ENCODE data around the gene RDH8.
A peak's percentile ranks its signal among the peaks of the same experiment; 100 is the strongest.

RDH8 gene, protein sequence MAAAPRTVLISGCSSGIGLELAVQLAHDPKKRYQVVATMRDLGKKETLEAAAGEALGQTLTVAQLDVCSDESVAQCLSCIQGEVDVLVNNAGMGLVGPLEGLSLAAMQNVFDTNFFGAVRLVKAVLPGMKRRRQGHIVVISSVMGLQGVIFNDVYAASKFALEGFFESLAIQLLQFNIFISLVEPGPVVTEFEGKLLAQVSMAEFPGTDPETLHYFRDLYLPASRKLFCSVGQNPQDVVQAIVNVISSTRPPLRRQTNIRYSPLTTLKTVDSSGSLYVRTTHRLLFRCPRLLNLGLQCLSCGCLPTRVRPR

DNA sequence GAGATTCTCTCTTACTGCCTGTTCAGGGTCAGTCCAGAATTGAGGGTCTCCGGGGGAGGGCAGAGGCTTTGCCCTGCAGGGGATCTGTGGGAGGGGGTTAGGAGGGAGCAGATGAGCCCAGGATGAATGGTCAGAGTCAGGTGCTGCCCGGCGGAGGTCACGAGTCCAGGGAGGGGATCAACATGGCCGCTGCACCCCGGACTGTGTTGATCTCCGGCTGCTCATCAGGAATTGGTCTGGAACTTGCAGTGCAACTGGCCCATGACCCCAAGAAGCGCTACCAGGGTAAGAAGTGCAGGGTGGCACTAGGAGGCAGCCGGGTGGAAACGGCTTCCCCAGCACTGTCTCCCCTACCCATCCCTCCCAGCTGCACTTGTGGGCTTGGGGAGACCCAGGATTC, at the start of gene RDH8:
Gene RDH8, plus strand, starts transcription at position 168 of the 400 bp plus-strand sequence. Its CDS starts 15 bp downstream, at position 183.
- no peak for DNase-seq (ENCODE audit: low spot score)

DNA sequence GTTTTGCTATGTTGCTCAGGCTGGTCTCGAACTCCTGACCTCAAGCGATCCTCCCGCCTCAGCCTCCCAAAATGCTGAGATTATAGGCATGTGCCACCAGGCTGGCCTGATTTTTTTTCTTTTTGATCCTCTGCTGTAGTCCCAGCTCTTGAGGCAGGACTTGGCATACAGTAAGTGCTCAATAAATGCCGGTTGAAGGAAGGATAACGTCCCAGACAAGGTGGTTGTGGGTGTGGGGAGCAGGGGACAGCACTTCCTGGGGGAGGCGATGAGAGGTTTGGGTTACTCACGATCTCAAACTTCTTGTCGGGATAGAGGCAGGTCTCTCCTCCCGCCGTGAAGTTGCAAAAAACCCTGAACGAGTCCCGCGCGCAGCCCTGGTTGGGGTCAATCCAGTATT, 47.3 kb upstream of the RDH8 start:
- no peak for DNase-seq (ENCODE audit: low spot score)

DNA sequence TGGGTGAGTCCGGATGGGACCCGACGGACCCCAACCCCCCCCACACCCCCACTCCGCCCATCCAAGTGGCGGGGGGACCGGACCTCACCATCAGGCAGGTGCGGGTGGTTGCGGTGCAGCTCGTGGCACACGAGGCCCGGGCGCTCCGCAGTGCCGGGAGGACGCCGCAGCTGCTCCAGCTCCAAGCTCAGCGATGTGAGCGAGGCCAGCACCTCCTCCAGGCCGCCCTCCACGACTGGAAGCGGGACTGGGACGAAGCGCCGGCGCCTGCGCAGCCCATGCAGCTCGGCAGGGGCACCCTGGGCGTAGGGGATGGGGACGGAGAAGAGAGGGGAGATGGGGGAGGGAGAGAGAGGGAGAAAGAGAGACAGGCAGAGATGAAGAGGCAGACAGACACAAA, 46.8 kb upstream of the RDH8 start:
- DNase-seq (ENCODE audit: low spot score): no peak

DNA sequence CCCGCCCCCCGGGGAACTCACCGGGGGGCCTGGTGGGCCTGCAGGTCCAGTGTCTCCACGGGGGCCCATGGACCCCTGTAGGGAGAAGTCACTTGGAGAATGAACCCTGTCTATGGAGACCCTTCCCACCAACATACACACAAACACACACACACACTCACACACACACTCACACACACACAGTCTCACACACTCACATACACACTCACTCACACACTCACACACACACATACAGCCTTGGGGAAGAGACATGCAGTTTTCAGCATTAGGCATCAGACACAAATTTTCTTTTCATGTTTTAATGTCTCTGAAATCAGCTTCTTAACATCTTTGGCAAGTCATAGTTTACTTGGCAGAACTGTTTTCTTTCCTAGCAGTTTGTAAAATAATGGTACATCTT, 46.0 kb upstream of the RDH8 start:
- no peak for DNase-seq (ENCODE audit: low spot score)

DNA sequence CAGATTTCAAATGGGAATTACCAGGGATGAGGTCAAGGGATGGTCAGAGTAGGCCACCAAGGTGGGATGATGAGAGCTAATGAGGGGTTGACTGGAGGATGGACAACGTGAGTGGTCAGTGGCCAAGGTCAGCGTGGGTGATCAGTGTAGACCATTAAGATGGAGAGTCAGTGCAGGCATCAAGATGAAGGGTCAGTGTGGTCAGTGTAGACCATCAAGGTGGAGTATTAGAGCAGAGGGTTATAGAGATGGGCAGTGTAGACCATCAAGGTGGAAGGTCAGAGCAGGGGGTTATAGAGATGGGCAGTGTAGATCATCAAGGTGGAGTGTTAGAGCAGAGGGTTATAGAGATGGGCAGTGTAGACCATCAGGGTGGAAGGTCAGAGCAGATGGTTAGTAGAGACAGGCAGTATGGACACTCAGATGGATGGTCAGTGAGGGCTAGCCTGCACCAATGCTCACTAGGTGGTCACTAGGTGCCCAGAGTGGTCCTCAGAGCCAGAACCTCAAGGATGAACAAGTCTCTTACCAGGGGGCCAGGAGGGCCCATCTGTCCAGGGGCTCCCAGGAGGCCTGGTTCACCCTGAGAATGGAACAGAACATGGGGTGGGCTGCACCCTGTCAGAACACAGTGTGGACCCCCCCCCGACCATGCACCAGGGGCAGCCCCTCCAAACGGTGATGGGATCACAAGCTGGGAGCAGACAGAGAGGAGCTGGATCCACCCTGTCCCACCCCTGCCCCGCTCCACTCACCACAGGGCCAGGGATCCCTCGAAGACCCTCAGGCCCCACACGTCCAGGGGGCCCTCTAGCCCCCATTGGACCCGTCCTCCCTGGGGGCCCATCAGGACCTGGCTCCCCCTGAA, 44.2 kb upstream of the RDH8 start:
- no peak for DNase-seq (ENCODE audit: low spot score)

DNA sequence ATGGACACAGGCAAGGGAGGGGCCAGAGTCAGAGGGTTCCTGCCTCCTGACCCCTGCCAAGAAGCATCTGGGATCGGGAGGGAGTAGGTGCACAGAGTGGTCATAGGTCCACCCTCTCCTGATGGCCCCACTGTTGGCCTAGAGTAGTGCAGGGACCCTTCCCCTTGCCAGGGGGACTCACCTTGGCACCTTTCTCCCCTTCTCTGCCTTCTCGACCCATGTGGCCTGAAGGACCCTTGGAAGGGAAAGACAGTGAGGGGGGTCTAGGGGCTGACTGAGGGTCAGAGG, 43.7 kb upstream of the RDH8 start:
- DNase-seq (ENCODE audit: low spot score): no peak

DNA sequence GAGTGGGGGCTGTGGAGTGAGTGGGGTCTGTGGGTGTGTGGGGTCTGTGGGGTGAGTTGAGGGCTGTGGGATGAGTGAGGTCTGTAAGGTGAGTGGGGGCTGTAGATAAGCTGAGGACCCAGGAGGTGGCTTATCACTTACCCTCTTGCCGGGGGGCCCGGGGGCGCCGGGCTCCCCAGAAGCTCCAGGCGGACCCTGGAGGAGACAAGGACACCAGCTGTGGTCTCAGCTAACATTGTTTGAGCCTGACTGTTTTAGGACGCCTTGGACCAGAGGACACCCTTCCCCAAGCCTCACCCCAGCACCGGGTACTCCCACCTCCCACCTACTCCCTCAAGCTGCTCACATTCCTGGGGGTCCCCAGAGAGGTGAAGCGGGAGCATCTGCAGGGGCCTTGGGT, 42.8 kb upstream of the RDH8 start:
- DNase-seq (ENCODE audit: low spot score): no peak

DNA sequence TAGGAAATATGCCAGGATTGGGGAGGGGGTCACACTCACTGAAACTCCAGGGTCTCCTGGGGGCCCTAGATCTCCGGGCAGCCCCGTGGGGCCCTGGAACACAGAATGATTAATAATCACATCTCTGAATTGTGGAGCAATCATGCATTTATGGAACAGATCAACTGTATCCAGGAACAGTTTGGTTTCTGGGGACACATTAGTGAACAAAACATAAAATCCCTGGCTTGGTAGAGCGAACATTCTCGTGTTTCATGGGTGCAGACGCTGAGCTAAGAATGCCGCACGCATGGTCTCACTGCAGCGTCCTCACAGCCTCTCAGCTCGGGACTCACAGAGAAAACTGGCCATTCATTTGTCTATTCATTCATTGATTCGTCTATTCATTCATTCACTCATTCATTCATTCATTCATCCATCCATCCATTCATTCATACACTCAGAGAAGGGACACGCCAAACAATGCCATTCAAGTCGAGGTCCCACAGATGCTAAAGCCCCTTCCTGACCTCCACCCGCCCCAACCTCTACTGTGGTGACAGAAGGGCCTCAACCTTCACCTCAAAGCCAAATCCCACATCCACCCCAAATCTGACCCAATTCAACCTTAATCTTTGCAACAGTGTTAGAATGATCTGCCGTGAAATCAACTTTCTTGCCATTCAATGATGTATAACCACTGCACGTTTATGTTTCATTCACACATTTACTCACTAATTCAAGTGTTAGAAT, 42.0 kb upstream of the RDH8 start:
- DNase-seq (ENCODE audit: low spot score): no peak

DNA sequence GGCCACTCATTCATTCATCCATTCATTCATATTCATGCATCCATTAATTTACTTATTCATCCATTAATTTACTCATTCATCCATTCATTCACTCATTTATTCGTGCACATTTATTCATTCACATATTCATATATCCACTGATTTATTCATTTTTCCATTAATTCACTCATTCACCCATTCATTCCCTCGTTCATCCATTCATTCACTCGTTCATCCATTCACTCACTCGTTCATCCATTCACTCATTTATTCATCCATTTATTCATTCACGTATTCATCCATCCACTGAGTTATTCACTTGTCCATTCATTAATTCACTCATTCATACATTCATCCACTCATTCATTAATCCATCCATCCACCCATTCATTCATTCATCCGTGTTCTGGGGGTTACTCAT, 41.2 kb upstream of the RDH8 start:
- DNase-seq (ENCODE audit: low spot score): no peak

DNA sequence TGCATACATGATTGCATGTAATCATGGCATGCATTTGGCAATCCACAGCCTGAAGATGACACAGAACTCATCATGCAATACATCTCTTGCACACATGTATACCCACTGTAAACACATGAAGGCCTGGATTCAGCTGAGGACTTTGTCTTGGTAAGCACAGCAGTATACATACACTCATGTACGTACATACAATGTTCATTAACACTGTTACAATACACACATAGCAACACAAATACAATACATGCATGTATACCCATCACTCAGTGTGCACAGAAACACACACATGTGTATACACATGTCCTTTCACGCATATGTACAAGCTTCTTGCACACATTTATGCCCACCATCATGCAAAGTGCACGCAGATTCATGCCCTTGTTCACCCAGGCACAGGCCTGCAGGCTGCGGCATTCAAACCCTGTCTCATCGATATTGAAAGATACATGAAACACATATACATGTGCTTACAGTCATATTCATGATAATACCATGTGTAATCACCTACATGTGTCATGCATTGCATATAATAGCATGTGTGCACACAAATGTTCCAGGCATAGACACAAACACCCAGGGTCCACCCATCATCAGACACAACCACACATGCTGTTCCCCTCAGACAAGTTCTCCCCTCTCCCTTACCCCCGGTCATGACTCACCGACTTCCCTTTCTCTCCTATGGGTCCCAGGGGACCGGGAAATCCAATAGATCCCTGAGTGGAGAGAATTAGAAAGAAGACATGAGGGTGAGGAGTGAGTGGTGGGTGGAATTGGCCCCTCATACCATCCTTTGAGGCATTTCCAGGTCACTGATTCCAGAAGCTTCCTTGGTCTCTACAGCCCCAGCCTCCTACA, 31.6 kb upstream of the RDH8 start:
- DNase-seq (ENCODE audit: low spot score): no peak

DNA sequence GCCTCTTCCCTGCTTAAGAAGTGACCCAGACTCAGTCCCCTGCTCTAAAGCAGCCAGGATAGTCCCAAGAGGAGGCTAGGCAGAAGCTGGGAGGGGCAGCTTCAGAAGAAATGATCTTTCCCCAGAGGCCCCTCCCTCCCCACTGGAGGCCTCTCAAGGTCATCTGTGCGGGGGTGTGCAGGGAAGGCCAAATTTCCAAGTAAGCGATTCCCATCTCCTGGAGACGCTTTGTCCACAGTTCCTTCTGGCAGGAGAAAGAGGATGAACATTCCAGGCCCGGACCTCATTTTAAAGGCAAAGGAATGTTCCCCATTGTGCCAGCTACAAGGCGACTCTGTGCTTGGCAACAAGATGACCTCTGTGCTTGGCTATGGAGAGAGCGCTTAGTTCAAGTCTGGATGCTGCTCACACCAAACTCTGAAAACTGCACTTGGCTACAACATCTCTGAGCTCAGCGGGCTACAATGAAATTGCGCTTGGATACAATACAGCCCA, 26.4 kb upstream of the RDH8 start:
- peak; percentile 76 for DNase-seq (ENCODE audit: low spot score)

DNA sequence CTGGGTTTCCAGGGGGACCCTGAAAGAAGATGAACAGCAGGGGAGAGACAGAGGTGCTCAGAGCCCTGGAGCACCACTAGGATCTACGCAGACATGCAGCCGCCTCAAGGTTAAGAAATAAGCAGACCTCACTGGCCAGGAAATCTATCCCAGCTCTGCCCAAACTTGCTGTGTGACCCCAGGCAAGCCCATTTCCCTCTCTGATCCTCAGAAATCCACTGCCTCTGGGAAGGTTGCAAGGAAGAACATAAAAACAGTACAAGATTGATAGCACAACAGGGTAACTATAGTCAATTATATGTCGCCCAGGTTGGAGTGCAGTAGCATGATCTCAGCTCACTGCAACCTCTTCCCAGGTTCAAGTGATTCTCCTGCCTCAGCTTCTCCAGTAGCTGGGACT, 23.8 kb upstream of the RDH8 start:
- no peak for DNase-seq (ENCODE audit: low spot score)

DNA sequence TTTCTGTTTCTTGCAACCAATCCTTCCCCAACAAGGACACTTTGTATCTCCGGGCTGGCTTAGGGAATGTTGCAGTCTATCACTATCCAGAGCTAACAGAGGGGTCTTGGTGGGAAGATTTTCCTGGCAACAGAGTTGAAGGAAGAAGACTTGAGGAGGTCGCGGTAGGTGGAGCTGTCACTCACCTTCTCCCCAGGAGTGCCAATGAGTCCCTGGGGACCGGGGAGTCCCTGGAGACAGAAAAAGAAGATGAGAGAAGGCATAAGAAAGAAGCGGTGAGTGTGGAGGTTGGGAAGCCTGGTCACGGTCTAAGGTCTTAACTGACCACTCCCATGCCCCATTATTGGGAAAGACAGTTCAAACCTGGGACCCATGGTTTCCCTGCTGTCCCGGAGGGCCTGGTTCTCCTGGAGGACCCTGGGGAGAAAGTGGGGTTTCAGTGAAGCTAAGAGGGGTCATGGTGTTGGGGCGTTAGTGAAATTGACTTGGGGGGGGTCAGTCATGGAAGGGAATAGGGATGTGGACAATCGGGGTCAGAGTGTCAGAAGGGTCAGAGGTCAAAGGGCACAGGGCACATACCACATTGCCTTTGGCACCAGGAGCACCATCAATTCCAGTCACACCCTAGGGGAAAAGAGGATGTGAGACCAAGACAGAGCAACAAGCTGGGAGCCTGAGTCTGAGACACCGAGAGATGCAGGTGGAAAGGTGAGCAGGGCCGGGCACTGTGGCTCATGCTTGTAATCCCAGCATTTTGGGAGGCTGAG, 21.7 kb upstream of the RDH8 start:
- DNase-seq (ENCODE audit: low spot score): no peak

DNA sequence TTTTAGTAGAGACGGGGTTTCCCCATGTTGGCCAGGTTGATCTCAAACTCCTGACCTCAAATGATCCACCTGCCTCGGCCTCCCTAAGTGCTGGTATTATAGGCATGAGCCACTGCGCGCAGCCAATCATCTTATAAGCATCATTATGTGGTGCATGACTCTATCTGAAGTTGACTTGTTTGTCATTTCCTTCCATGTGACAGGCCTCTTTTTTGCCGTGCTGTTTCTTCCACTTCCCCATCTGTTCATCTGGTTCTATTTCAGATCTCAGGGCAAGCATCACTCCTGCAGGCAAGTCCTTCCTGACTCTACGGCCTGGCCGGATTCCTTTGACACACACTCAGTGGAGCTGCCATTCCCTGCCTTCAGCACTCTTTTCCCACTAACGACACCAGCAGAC, 18.2 kb upstream of the RDH8 start:
- no peak for DNase-seq (ENCODE audit: low spot score)

DNA sequence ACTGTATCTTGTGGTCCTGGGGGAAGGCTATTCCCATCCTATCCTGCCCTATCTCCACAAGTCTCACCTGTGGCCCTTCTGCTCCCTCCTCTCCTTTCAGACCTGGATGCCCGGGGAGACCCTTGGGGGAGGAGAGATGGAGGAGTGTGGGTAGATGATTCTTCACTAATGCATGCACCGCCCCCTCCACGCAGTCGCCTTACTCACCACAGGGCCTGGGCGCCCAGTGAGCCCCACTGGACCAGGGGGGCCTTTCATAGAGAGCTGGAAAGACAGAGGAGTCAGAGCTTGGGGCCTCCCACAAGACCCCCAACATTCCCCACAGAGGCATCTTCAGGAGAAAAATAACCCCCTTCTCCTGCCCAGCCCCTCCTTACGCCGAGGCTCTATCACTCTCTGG, 17.3 kb upstream of the RDH8 start:
- no peak for DNase-seq (ENCODE audit: low spot score)

DNA sequence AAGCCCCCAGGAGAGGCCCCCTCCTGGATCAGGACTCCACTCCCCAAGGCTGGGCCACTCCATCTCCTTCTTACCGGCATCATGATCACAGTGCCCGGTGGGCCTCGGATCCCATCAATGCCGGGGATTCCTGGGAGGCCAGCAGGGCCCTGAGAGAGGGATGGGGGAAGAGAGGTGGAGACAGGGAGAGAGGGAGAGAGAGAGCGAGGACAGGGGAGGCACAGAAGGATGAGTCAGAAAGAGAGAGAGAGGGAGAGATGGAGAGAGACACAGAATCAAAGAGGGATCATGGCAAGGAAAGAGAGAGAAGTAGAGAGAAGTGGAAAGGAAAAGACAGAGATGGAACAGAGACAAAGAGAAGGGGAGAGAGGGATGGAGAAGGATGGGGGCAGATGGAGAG, 16.7 kb upstream of the RDH8 start:
- DNase-seq (ENCODE audit: low spot score): no peak

DNA sequence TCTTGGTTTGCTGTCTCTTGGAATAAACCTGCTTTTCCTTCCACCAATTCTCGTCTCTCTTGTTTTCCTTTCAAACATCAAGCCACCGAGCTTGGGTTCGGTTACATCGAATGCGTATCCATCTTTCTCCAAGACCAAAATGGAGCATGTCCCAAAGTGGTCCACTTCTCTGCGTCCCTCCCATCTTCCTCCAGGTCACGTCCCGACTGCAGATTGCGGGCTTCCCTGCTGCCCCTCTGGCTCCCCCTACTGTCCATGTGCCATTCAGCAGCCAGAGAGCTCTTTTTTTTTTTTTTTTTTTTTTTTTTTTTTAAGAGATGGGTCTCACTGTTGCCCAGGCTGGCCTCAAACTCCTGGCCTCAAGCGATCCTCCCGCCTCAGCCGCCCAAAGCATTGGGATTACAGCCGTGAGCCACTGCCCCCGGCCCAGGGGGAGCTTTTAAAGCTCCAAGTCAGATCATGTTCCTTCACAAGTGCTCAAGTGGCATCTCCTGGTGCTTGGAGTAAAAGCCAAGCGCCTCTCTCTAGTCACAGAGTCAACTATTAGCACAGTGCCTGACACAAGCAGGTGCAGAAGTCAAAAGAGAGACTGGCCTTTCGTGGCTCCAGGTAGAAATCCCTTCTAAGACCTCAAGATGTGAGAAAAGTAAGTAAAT, 13.0 kb upstream of the RDH8 start:
- DNase-seq (ENCODE audit: low spot score): peak; percentile 91

DNA sequence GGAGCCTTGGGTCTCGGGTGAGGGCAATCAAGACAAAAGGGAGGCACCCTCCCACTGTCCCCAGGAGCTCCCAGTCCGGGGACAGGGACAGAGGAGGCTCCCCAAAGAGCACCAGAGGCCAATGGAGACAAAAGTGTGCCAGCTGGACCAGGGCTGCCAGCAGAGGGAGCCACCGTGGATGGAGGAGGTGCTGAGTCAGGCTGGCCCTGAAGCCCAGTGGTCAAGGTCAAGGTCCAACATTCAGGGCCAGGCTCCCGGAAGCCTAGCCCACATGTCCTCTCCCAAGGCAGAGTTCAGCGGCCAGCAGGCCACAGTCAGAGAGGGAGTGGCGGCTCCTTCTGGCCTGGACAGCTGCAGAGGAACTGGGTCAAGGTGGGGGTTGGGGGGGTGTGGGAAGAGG, 11.4 kb upstream of the RDH8 start:
- DNase-seq (ENCODE audit: low spot score): peak; percentile 61

DNA sequence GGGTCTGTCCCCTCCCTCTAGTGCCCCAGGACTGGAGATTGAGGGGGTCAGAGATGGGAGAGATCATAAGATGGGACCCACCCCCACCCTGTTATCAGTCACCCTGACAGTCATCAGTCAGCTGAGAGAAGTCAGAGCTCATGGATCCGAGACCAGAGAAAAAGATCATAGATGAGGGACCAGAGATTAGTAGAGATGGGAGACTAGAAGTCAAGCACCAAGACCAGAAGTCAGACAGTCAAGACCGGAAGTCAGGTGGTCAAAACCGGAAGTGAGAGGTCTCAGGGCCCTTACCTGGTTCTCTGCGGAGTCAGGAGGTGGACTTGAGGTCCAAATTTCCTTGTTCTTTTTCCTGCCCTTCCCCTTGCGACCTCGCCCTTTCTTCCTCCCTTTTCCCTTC, 10.0 kb upstream of the RDH8 start:
- no peak for DNase-seq (ENCODE audit: low spot score)

DNA sequence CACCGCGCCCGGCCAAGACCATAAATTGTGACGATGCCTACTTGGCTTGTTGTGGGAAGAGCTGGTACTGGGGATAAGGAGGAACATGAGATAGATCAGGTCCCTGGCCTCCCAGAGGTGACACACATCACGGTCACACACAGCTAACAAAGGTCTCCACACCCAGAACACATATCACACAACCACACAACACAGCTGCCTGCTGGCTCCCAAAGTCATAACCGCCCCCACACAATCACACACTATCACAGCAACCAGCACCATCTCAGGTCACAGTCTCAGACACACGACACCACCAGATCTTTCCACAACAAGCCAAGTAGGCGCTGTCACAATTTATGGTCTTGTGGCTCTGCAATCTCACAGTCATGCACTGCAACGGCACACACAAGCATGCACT, 8.7 kb upstream of the RDH8 start:
- DNase-seq (ENCODE audit: low spot score): peak; percentile 5
